CD4-positive, alpha-beta memory T cell (primary cell): ENCODE results near the gene RANGAP1. TPM values are rescaled to one million over a fixed set of nuclear protein-coding genes. Genes with fewer than 3 reads are reported as not detected.
A peak's percentile ranks its signal among the peaks of the same experiment; 100 is the strongest.

Experiments
- CTCF ChIA-PET: fragments of 350-600 bp; sonication (Branson Sonifier 250); formaldehyde crosslinking; loops from one replicate; lab custom pipeline; 2021; ENCODE audit warnings: inconsistent platforms; ENCODE audit not compliant: partially characterized antibody; lab: Charles Lee
- POLR2A ChIA-PET: fragments of 350-600 bp; sonication (Branson Sonifier 250); formaldehyde crosslinking; loops from one replicate; lab custom pipeline; 2021; ENCODE audit not compliant: partially characterized antibody; lab: Charles Lee
- DNase-seq, 5 donors: peaks; one replicate each; pipeline versions ENCODE4 v3.0.0 to v3.0.0-alpha.2; 2020 to 2022; ENCODE audit warnings: mixed read lengths in 1 of 5
- H3K27ac ChIP-seq: one replicate; pipeline ENCODE4 v1.7.0; 2013; ENCODE audit warnings: low read depth, low read length
- H3K27me3 ChIP-seq: 2 replicates; pipeline ENCODE4 v1.7.0; 2013; ENCODE audit warnings: mild to moderate bottlenecking, low read length, moderate library complexity; ENCODE audit not compliant: insufficient read depth
- H3K36me3 ChIP-seq: 2 replicates; pipeline ENCODE4 v1.7.0; 2013; ENCODE audit warnings: mild to moderate bottlenecking, low read length, moderate library complexity; ENCODE audit not compliant: insufficient read depth
- H3K4me1 ChIP-seq: 2 replicates; pipeline ENCODE4 v1.7.0; 2013; ENCODE audit warnings: mild to moderate bottlenecking, low read length, moderate library complexity; ENCODE audit not compliant: insufficient read depth
- H3K4me3 ChIP-seq, 2 donors: one replicate each; pipeline ENCODE4 v1.7.0; 2013; ENCODE audit warnings: low read length in 2 of 2, mild to moderate bottlenecking in 1 of 2
- H3K9me3 ChIP-seq, 2 donors: one replicate each; pipeline ENCODE4 v1.7.0; 2013; ENCODE audit warnings: low read length in 2 of 2, control low read depth in 1 of 2; ENCODE audit not compliant: control insufficient read depth in 1 of 2
- H3K27ac Mint-ChIP-seq, 7 donors: one replicate each; pipeline ENCODE4 v1.8.0; 2020 to 2021; ENCODE audit warnings: mixed read lengths in 7 of 7, mild to moderate bottlenecking in 6 of 7, inconsistent platforms in 3 of 7, moderate library complexity in 3 of 7
- H3K27me3 Mint-ChIP-seq, 2 donors: one replicate each; pipeline ENCODE4 v1.8.0; 2020 to 2021; ENCODE audit warnings: mixed read lengths in 2 of 2
- H3K36me3 Mint-ChIP-seq, 2 donors: one replicate each; pipeline ENCODE4 v1.8.0; 2020 to 2021; ENCODE audit warnings: mixed read lengths in 2 of 2, inconsistent platforms in 1 of 2, mild to moderate bottlenecking in 1 of 2
- H3K4me1 Mint-ChIP-seq, 4 donors: one replicate each; pipeline ENCODE4 v1.8.0; 2020 to 2021; ENCODE audit warnings: mixed read lengths in 4 of 4, mild to moderate bottlenecking in 1 of 4
- H3K4me3 Mint-ChIP-seq, 8 donors: one replicate each; pipeline ENCODE4 v1.8.0; 2020 to 2021; ENCODE audit warnings: mixed read lengths in 8 of 8, mild to moderate bottlenecking in 7 of 8, moderate library complexity in 6 of 8, inconsistent platforms in 3 of 8
- H3K9me3 Mint-ChIP-seq, 8 donors: one replicate each; pipeline ENCODE4 v1.8.0; 2020 to 2021; ENCODE audit warnings: mixed read lengths in 8 of 8, mild to moderate bottlenecking in 5 of 8, inconsistent platforms in 3 of 8, moderate library complexity in 1 of 8
- intact Hi-C: fragments of 100-400 bp; cut with micrococcal nuclease; formaldehyde crosslinking; loops from one replicate; pipeline ENCODE4 v1.15.1; 2023
- polyA plus RNA-seq, 2 donors: library from polyadenylated mRNA; unstranded; fragments of 300-500 nt; fragmentation: Illumina TruSeq; gene quantifications; one replicate each; pipeline ENCODE4 v1.2.3, GENCODE V29; 2021
- total RNA-seq, 2 experiments: library from RNA; stranded (reverse); gene quantifications; one replicate each; pipeline ENCODE4 v1.2.3, GENCODE V29; 2021

Gene RANGAP1
- total and polyA plus RNA-seq, 4 experiments from 2014 or later, result 12.7 to 74.7 (median 50.7) TPM

GRCh38 chr22:41223535-41223934, 62.5 kb downstream of the RANGAP1 start:
- no peak for DNase-seq
- H3K4me3 ChIP-seq, result no peak overlapping the region
- intact Hi-C loops, result no loop called here
- no peaks in the 10 kb centered on the region for H3K4me1 ChIP-seq
- H3K27ac Mint-ChIP-seq, result peak overlapping the region in 1 of 7 donors; percentile 68
- peaks cover 18 to 58% of the 10 kb centered on the region in 2 donors for H3K36me3 Mint-ChIP-seq
- no peak overlapping the region for H3K27ac ChIP-seq
- H3K27me3 Mint-ChIP-seq, result no peaks in the 10 kb centered on the region
- no peak overlapping the region for H3K4me3 Mint-ChIP-seq
- ChIA-PET CTCF (no interaction called here), POLR2A (interaction anchor here (0.5 to 0.9 kb wide), 2 partner anchors 12 to 14 kb away, joined by 5 read pairs; no protein-coding TSS in a partner anchor)
- H3K9me3 ChIP-seq, result no peaks in the 10 kb centered on the region
- H3K9me3 Mint-ChIP-seq, result no peaks in the 10 kb centered on the region
- H3K4me1 Mint-ChIP-seq, result peaks cover 0 to 8% (median 0%) of the 10 kb centered on the region in 4 donors
- peaks cover 74% of the 10 kb centered on the region for H3K36me3 ChIP-seq
- H3K27me3 ChIP-seq, result no peaks in the 10 kb centered on the region

- no peaks in the 10 kb centered on the region for H3K27me3 Mint-ChIP-seq
- Histone ChIP-seq H3K4me1 (peaks cover 3% of the 10 kb centered on the region), H3K4me3 (no peak overlapping the region), H3K27ac (no peak overlapping the region), H3K27me3 (no peaks in the 10 kb centered on the region), H3K36me3 (peaks cover 74% of the 10 kb centered on the region), H3K9me3 (no peaks in the 10 kb centered on the region)
- no peak for DNase-seq
- H3K9me3 Mint-ChIP-seq, result no peaks in the 10 kb centered on the region
- H3K36me3 Mint-ChIP-seq, result peaks cover 18 to 60% of the 10 kb centered on the region in 2 donors
- H3K4me1 Mint-ChIP-seq, result peaks cover under 1 to 10% (median 1%) of the 10 kb centered on the region in 4 donors
- CTCF ChIA-PET, result no interaction called here
- intact Hi-C loops, result no loop called here
- H3K27ac Mint-ChIP-seq, result peak overlapping the region in 2 of 7 donors; percentile 36 to 42
- POLR2A ChIA-PET, result interaction anchor here (0.9 kb wide), 1 partner anchor 15 kb away, joined by 5 read pairs; no protein-coding TSS in a partner anchor
- H3K4me3 Mint-ChIP-seq, result no peak overlapping the region
Measured at GRCh38 chr22:41222846-41223507, 63.0 kb downstream of the RANGAP1 start.

GRCh38 chr22:41217553-41218157, 68.3 kb downstream of the RANGAP1 start:
- Mint-ChIP-seq H3K4me3 (peak overlapping the region in 7 of 8 donors; percentile 30 to 71 (median 53)), H3K9me3 (no peaks in the 10 kb centered on the region), H3K27ac (peak overlapping the region; percentile 59 to 91 (median 78)), H3K36me3 (peaks cover 32 to 53% of the 10 kb centered on the region in 2 donors), H3K27me3 (no peaks in the 10 kb centered on the region), H3K4me1 (peaks cover 8 to 32% (median 22%) of the 10 kb centered on the region in 4 donors)
- no peaks in the 10 kb centered on the region for H3K9me3 ChIP-seq
- H3K27ac ChIP-seq, result no peak overlapping the region
- ChIA-PET CTCF (interaction anchor here (0.7 kb wide), 1 partner anchor 20 kb away, joined by 4 read pairs; no protein-coding TSS in a partner anchor), POLR2A (interaction anchor here (1.1 kb wide), 2 partner anchors 20 to 266 kb away, joined by 3 to 6 read pairs; no protein-coding TSS in a partner anchor)
- no peaks in the 10 kb centered on the region for H3K27me3 ChIP-seq
- peaks cover 14% of the 10 kb centered on the region for H3K4me1 ChIP-seq
- intact Hi-C loops, result no loop called here
- peaks cover 47% of the 10 kb centered on the region for H3K36me3 ChIP-seq
- DNase-seq, result peak in 4 of 5 donors; percentile 17 to 55 (median 30)
- H3K4me3 ChIP-seq, result peak overlapping the region in 1 of 2 donors; percentile 24

GRCh38 chr22:41216984-41217383, 69.0 kb downstream of the RANGAP1 start:
- H3K4me3 ChIP-seq, result no peak overlapping the region
- peaks cover 35 to 52% of the 10 kb centered on the region in 2 donors for H3K36me3 Mint-ChIP-seq

GRCh38 chr22:41215926-41216325, 70.1 kb downstream of the RANGAP1 start:
- CTCF ChIA-PET, result no interaction called here
- no peak for DNase-seq
- no peaks in the 10 kb centered on the region for H3K9me3 Mint-ChIP-seq
- H3K27ac Mint-ChIP-seq, result peak overlapping the region in 3 of 7 donors; percentile 25 to 77 (median 48)
- Histone ChIP-seq H3K27ac (no peak overlapping the region), H3K4me1 (peaks cover 14% of the 10 kb centered on the region), H3K36me3 (peaks cover 37% of the 10 kb centered on the region), H3K4me3 (no peak overlapping the region), H3K27me3 (no peaks in the 10 kb centered on the region), H3K9me3 (no peaks in the 10 kb centered on the region)
- peaks cover 8 to 32% (median 23%) of the 10 kb centered on the region in 4 donors for H3K4me1 Mint-ChIP-seq
- H3K4me3 Mint-ChIP-seq, result no peak overlapping the region
- H3K36me3 Mint-ChIP-seq, result peaks cover 29 to 48% of the 10 kb centered on the region in 2 donors
- intact Hi-C loops, result no loop called here
- POLR2A ChIA-PET, result no interaction called here
- H3K27me3 Mint-ChIP-seq, result no peaks in the 10 kb centered on the region

More at GRCh38 chr22:41216984-41217383, 69.0 kb downstream of the RANGAP1 start:
- Histone ChIP-seq H3K36me3 (peaks cover 42% of the 10 kb centered on the region), H3K9me3 (no peaks in the 10 kb centered on the region), H3K27me3 (no peaks in the 10 kb centered on the region), H3K27ac (no peak overlapping the region), H3K4me1 (peaks cover 14% of the 10 kb centered on the region)
- Mint-ChIP-seq H3K9me3 (no peaks in the 10 kb centered on the region), H3K4me3 (no peak overlapping the region), H3K27ac (peak overlapping the region in 1 of 7 donors; percentile 59), H3K4me1 (peaks cover 8 to 32% (median 23%) of the 10 kb centered on the region in 4 donors), H3K27me3 (no peaks in the 10 kb centered on the region)
- ChIA-PET POLR2A (interaction anchor here (1.1 kb wide), 2 partner anchors 21 to 265 kb away, joined by 3 to 6 read pairs; no protein-coding TSS in a partner anchor), CTCF (no interaction called here)
- intact Hi-C loops, result no loop called here
- no peak for DNase-seq

GRCh38 chr22:41215409-41215808, 70.6 kb downstream of the RANGAP1 start:
- peaks cover 29 to 47% of the 10 kb centered on the region in 2 donors for H3K36me3 Mint-ChIP-seq
- Histone ChIP-seq H3K36me3 (peaks cover 35% of the 10 kb centered on the region), H3K9me3 (no peaks in the 10 kb centered on the region), H3K4me1 (peaks cover 14% of the 10 kb centered on the region), H3K27me3 (no peaks in the 10 kb centered on the region), H3K4me3 (no peak overlapping the region), H3K27ac (no peak overlapping the region)
- DNase-seq, result no peak
- H3K4me1 Mint-ChIP-seq, result peaks cover 10 to 32% (median 23%) of the 10 kb centered on the region in 4 donors
- POLR2A ChIA-PET, result no interaction called here
- H3K27ac Mint-ChIP-seq, result peak overlapping the region in 1 of 7 donors; percentile 25
- no peaks in the 10 kb centered on the region for H3K9me3 Mint-ChIP-seq
- no peaks in the 10 kb centered on the region for H3K27me3 Mint-ChIP-seq
- H3K4me3 Mint-ChIP-seq, result no peak overlapping the region
- intact Hi-C loops, result no loop called here
- CTCF ChIA-PET, result interaction anchor here (2.4 kb wide), 1 partner anchor 22 kb away, joined by 12 read pairs; no protein-coding TSS in a partner anchor
